HG02938 (cell line): ENCODE measurements around the gene TPT1.
"Not testable (repeated sequence)": the region's sequence is repeated elsewhere in the genome, so short reads cannot be mapped to it uniquely, and the experiment has no call there.

ENCODE experiments used
- ATAC-seq: cut with Tn5 transposase; IDR thresholded peaks from one replicate; pipeline ENCODE4 v1.9.1; 2021; ENCODE audit warnings: mild to moderate bottlenecking, moderate library complexity; ENCODE audit not compliant: unreplicated experiment

The TPT1 gene

GRCh38 chr13:45306966-45307365, 34.0 kb downstream of the TPT1 start:
- no peak for ATAC-seq

- ATAC-seq = no peak
Measured at GRCh38 chr13:45305079-45305478, 35.9 kb downstream of the TPT1 start.

DNA sequence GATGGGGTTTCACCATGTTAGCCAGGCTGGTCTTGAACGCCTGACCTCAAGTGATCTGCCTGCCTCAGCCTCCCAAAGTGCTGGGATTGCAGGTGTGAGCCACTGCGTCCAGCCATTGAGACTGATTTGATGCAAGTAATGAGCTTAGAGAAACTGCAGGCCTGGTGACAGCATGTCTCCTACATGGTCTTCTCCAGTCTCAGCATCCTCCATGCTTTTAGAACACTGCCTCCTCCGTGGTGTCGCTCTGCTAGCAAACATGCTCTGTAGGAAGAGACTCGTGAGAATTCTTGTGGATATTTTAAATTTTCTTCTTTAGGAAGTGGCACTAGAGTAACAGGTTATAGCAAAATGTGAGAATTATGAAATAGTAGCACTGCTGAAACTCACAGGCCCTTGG, 37.1 kb downstream of the TPT1 start:
- no peak for ATAC-seq

- no peak for ATAC-seq
Measured at GRCh38 chr13:45303026-45303425, 38.0 kb downstream of the TPT1 start.

DNA sequence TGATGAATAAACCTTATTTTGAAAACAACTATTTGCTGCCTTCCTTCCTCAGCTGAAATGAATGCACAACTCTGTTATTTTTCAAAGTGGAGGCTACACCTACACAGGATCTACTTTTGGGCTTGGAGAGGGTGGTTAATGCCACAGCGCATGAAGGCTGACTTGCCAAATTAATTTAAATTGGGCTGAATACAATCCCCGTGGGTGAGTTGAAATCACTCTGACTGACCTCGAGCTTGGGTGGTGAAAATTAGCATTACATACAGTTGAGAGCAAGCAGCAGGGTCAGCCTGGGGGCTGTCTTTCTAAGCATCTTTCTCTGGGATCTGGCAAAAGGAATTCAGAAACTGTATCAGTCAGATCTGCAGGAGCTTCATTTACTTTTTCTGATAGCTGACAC, 38.5 kb downstream of the TPT1 start:
- no peak for ATAC-seq

DNA sequence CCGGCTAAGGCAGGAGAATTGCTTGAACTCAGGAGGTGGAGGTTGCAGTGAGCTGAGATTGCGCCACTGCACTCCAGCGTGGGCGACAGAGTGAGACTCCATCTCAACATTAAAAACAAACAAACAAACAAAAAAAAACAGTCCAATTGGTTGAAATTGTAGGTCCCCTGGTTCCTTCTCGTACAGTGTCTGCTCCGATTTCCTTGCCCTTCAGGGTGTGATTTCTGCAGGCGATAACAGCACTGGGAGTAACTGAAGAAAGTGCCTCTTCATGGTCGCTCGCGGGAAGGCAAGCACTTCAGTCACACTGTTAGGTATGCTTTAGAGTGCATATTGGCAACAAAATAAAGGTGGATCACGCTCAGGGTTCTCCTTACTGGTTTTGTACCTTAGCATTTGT, 39.7 kb downstream of the TPT1 start:
- no peak for ATAC-seq

- ATAC-seq = no peak
Measured at GRCh38 chr13:45300190-45300985, 40.6 kb downstream of the TPT1 start.

DNA sequence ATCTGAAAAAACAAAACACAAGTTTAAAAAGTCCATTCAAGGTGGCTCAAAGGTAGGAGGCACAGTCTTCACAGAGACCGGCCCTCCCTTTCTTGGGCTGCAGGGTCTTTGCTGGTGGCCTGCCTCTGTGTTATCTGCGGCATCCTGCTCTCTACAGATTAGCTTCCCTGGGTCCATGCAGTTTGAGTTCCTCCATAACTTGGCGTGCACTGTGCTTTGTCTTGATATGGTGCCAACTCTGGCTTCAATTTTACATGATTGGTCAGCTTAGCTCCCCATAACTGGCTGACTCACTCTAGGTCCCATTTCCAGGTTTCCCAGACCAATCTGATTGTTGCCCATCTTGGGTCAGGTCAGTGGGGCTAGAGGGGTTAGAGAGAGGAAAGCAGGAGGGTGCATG, 41.8 kb downstream of the TPT1 start:
- ATAC-seq = no peak

GRCh38 chr13:45298550-45298949, 42.4 kb downstream of the TPT1 start:
- not testable (repeated sequence) for ATAC-seq

DNA sequence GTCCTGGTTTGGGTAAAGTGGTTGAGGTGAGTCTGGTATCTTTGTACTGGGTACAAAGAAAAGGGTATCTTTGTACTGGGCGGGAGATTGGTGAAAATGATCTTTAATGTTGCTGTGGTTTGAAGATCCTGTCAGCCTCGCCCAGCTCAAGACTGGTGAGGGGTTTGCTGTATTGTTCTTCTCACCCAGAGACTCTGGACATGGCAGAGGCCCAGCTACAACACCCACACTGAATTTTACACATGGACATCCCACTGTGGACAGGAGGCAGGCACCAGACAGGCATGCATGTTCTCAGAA, 42.8 kb downstream of the TPT1 start:
- ATAC-seq = no peak

GRCh38 chr13:45297456-45298205, 43.4 kb downstream of the TPT1 start:
- ATAC-seq = no peak

- no peak for ATAC-seq
Measured at GRCh38 chr13:45296259-45296658, 44.7 kb downstream of the TPT1 start.

- no peak for ATAC-seq
Measured at GRCh38 chr13:45295536-45295935, 45.4 kb downstream of the TPT1 start.

GRCh38 chr13:45292176-45292575, 48.8 kb downstream of the TPT1 start:
- ATAC-seq = no peak

DNA sequence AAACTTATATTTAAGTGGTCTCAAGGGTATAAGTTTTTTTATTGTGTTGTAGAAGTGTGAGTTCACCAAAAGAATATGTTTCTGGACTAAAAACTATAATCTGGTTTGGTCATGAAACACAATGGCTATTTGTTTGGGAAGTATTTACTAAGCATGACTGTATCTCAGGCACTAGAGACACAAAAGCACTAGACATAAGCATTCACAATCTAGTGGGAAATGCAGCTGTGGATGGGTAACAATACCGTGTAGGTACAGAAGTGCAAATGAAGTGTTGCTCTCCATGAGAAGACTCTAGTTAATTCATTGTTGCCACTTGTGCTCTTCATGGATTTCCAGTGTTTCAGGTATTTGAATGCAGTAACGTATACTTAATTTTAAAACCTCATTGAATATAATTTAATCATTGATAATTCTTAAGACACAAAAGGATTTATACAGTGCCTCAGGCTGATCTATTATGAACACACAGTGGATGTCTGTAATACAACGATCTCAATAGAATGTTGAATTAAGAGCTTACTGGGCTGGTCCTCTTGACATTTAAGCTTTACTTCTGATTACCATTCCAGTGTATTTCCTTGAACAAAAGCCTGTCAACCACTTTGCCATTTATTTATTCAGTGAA, 50.9 kb downstream of the TPT1 start:
- ATAC-seq = no peak
